Ishikawa (cell line): ENCODE data around the gene STX10.

Experiments
- CEBPB ChIP-seq: IDR thresholded peaks from 2 replicates; pipeline ENCODE4 v1.6.1; 2012
- CREB1 ChIP-seq: IDR thresholded peaks from 2 replicates; pipeline ENCODE4 v1.6.1; 2012; ENCODE audit warnings: low read depth
- EGR1 ChIP-seq: IDR thresholded peaks from 2 replicates; pipeline ENCODE4 v1.6.1; 2012
- EP300 ChIP-seq: IDR thresholded peaks from 2 replicates; pipeline ENCODE4 v1.6.1; 2012; ENCODE audit warnings: borderline replicate concordance
- FOXM1 ChIP-seq: IDR thresholded peaks from 2 replicates; pipeline ENCODE4 v1.6.1; 2012; ENCODE audit warnings: low read depth, borderline replicate concordance
- NFIC ChIP-seq: IDR thresholded peaks from 2 replicates; pipeline ENCODE4 v1.6.1; 2012
- RAD21 ChIP-seq: IDR thresholded peaks from 2 replicates; pipeline ENCODE4 v1.6.1; 2012; ENCODE audit warnings: low read depth
- TAF1 ChIP-seq: IDR thresholded peaks from 2 replicates; pipeline ENCODE4 v1.6.1; 2012; ENCODE audit warnings: low read depth, mild to moderate bottlenecking
- TCF12 ChIP-seq: IDR thresholded peaks from 2 replicates; pipeline ENCODE4 v1.6.1; 2012; ENCODE audit warnings: low read depth
- TEAD4 ChIP-seq: IDR thresholded peaks from 2 replicates; pipeline ENCODE4 v1.6.1; 2012
- YY1 ChIP-seq: IDR thresholded peaks from 2 replicates; pipeline ENCODE4 v1.6.1; 2012; ENCODE audit warnings: low read depth
- ZBTB7A ChIP-seq: IDR thresholded peaks from 2 replicates; pipeline ENCODE4 v1.6.1; 2012; ENCODE audit warnings: low read depth
- TF ChIP-seq, protein P1 (sequence below): IDR thresholded peaks from 2 replicates; pipeline ENCODE4 v1.6.1; 2012
- TF ChIP-seq, protein P2 (sequence below): IDR thresholded peaks from 2 replicates; pipeline ENCODE4 v1.6.1; 2012; ENCODE audit warnings: low read depth, mild to moderate bottlenecking
- TF ChIP-seq, protein P3 (sequence below): IDR thresholded peaks from 2 replicates; pipeline ENCODE4 v1.6.1; 2012

Gene STX10

DNA sequence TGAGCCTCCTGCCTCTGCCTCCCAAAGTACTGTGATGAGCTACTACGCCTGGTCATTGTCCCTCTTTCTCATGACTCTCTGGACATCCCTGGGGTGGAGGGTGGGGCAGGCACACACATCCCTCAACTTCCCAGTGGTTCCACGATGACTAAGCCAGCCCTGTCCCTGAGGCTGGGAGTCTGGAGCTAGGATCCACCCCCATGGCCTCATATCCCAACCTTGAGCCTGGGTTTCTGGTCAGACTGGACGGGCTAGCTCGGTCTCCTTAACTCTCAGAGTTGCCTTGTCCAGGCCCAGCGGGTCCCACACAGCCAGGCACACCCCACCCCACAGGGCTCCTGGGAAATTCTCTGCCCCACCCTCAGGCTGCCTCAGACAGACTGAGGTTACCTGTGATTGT lies 19.6 kb upstream of the STX10 start:
- TF ChIP-seq ZBTB7A (no peak), EGR1 (no peak), FOXM1 (no peak), EP300 (peak; percentile 59; the same call in 1 of the 2 replicates), TAF1 (no peak), RAD21 (no peak), TEAD4 (no peak; the same call in 1 of the 2 replicates), CEBPB (no peak), YY1 (no peak), TCF12 (no peak), NFIC (peak; percentile 58; the same call in 1 of the 2 replicates), CREB1 (no peak)
- TF ChIP-seq, protein P1, sequence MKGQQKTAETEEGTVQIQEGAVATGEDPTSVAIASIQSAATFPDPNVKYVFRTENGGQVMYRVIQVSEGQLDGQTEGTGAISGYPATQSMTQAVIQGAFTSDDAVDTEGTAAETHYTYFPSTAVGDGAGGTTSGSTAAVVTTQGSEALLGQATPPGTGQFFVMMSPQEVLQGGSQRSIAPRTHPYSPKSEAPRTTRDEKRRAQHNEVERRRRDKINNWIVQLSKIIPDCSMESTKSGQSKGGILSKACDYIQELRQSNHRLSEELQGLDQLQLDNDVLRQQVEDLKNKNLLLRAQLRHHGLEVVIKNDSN: no peak
- TF ChIP-seq, protein P2, sequence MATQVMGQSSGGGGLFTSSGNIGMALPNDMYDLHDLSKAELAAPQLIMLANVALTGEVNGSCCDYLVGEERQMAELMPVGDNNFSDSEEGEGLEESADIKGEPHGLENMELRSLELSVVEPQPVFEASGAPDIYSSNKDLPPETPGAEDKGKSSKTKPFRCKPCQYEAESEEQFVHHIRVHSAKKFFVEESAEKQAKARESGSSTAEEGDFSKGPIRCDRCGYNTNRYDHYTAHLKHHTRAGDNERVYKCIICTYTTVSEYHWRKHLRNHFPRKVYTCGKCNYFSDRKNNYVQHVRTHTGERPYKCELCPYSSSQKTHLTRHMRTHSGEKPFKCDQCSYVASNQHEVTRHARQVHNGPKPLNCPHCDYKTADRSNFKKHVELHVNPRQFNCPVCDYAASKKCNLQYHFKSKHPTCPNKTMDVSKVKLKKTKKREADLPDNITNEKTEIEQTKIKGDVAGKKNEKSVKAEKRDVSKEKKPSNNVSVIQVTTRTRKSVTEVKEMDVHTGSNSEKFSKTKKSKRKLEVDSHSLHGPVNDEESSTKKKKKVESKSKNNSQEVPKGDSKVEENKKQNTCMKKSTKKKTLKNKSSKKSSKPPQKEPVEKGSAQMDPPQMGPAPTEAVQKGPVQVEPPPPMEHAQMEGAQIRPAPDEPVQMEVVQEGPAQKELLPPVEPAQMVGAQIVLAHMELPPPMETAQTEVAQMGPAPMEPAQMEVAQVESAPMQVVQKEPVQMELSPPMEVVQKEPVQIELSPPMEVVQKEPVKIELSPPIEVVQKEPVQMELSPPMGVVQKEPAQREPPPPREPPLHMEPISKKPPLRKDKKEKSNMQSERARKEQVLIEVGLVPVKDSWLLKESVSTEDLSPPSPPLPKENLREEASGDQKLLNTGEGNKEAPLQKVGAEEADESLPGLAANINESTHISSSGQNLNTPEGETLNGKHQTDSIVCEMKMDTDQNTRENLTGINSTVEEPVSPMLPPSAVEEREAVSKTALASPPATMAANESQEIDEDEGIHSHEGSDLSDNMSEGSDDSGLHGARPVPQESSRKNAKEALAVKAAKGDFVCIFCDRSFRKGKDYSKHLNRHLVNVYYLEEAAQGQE: no peak
- TF ChIP-seq, protein P3, sequence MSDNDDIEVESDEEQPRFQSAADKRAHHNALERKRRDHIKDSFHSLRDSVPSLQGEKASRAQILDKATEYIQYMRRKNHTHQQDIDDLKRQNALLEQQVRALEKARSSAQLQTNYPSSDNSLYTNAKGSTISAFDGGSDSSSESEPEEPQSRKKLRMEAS: peak; percentile 53

DNA sequence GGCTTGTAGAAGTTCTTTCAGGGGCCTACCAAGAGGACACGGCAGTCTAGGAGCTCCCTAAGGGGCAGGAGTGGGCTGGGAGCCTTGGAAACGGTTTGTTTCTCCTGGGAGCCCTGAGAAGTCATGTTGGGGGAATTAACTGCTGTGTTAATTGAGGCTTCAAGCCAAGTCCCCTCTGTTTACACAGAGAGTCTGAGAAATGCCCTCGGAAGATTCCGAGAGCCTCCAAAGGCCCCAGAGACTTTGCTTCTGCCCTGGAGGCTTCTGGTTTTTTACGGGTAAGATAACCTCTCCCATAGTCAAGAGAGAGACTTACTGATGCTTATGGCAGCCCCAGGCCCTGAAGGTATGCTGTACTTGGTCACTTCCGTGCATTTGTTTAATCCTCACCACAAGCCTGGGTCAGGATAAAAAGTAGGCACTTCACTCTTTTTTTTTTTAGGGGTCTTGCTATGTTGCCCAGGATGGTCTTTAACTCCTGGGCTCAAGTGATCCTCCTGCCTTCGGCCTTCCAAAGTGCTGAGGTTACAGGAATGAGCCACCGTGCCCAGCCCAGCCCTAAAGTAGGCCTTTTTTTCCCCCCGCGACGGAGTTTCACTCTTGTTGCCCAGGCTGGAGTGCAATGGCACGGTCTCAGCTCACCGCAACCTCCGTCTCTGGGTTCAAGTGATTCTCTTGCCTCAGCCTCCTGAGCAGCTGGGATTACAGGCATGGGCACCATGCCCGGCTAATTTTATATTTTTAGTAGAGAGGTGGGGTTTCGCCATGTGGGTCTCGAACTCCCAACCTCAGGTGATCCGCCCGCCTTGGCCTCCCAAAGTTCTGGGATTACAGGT lies 15.2 kb upstream of the STX10 start:
- TF ChIP-seq YY1: no peak
- TF ChIP-seq, protein P3: no peak
- TF ChIP-seq, protein P1: no peak
- no peak for TF ChIP-seq TCF12
- no peak for TF ChIP-seq CREB1
- TF ChIP-seq NFIC: no peak
- TF ChIP-seq ZBTB7A: no peak

DNA sequence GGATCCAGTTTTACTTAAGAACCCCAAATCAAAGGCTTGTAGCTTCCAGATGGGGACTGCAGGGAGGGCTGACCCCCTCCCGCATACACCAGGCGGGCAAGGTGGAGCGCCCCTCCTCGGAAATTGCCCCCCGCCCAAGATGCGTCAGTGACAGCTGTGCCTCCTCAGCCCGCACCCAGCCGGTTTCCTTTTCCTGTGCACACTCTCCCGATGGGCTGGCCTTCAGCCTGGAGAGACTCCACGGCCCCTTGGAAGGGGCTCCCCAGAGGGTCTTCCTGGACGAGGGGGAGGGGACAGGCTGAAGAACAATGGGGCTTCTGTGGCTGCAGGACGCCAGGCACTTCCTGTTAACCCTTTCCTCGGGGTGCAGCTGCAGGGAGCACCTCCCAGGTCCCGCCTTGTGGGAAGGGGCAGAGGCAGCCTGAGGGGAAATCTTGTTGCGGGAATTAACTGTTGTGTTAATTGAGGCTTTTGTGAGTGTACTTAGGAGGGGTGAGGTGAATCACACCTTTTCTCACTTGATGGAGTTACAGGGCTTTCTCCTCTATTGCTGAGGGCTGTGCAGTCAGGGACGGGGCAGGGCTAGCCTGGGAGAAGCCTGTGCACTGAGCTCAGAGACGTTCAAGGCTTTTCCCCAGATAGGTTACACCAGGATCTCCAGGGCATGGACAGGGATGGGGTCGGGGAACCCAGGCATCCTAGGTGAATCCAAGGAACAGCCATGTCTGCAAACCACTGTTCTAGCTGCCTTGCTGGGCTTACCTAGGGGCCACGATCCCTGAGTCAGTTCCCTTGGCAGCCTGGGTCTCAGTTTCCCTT lies 14.4 kb upstream of the STX10 start:
- TF ChIP-seq EGR1 (no peak), RAD21 (no peak), TAF1 (no peak), EP300 (peak; percentile 27; the same call in 1 of the 2 replicates), FOXM1 (no peak), CREB1 (no peak), TCF12 (peak; percentile 52; the same call in 1 of the 2 replicates), ZBTB7A (peak; percentile 98)
- TF ChIP-seq, protein P2: no peak

DNA sequence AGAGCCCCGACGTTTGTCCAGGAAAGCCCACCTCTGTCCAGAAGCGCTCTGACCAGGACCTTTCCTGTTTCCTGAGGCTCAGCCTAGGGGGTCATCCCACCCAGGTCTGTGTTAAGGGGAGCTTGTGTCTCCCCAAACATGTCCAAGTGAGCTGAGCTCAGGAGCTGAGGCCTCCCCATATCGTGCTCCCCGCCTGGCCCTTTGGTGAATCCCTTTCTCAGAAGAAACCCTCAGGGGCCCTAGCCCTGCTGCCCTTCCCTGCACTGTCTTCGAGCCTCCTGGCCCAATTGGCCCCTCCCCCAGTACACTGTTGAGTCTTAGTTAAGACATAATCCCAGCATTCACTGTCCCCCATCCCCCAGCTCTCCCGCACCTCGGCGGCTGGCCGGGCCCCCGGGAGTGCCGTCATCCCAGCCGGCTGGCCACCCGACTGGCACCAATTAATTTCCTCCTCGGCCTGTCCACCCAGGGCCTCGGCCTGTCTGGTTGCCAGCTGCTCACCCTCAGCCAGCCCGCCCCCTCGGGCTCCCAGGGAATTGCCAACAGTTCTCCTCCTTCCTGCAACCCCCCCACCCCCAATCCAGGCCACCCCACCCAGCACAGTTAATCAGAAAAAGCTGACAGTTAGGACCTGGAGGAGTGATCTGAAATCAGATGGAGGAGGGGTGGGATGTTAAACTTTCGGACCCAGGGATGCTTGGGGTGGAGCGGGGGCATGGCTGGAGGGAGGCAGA lies 13.6 kb upstream of the STX10 start:
- peak; percentile 5; the same call in 1 of the 2 replicates for TF ChIP-seq RAD21
- TF ChIP-seq YY1: 0 out of 2 replicates have a peak, but pooled peaks have one; percentile 14
- peak; percentile 72 for TF ChIP-seq TCF12
- peak; percentile 46 for TF ChIP-seq NFIC
- TF ChIP-seq, protein P1: no peak
